Lower leg skin (tissue), 4 donors: ENCODE measurements around the gene SSUH2. TPM values are rescaled to one million over a fixed set of nuclear protein-coding genes. Genes with fewer than 3 reads are reported as not detected.

Experiments used
- DNase-seq, 2 donors: peaks; one replicate each; pipeline ENCODE4 v3.0.0-alpha.2; 2019; ENCODE audit warnings: low spot score in 2 of 2
- H3K4me3 ChIP-seq: fragments of 200-600 bp; sonication (generic); 2 replicates; pipeline ENCODE4 v1.5.1; 2017; ENCODE audit warnings: mild to moderate bottlenecking, low read depth; ENCODE audit not compliant: poor library complexity, severe bottlenecking
- CTCF ChIP-seq, 3 donors: fragments of 450-650 bp; IDR thresholded peaks; one replicate each; pipeline ENCODE4 v1.5.1; 2016; ENCODE audit warnings: antibody characterized with exemption in 3 of 3, mild to moderate bottlenecking in 3 of 3, moderate library complexity in 2 of 3
- POLR2A ChIP-seq, 2 donors: fragments of 450-650 bp; IDR thresholded peaks; one replicate each; pipeline ENCODE4 v1.6.1; 2016 to 2017; ENCODE audit warnings: antibody characterized with exemption in 2 of 2, mild to moderate bottlenecking in 1 of 2, moderate library complexity in 1 of 2
- WGBS, 2 donors: methylation state at CpG; one replicate each; pipeline ENCODE4 v1.1.5; 2018; 5-methylcytosine and 5-hydroxymethylcytosine counted together
- intact Hi-C: fragments of 100-400 bp; cut with DNase I; formaldehyde crosslinking; loops from one replicate; pipeline ENCODE4 v1.15.0; 2023; ENCODE audit warnings: low total_unique reads
- total RNA-seq, 4 donors: library from RNA; depleted of rRNA; stranded (reverse); fragments of >200 nt; gene quantifications; one replicate each; pipeline ENCODE4 v1.1.0, GENCODE V29; 2016

The SSUH2 gene
- total RNA-seq, 4 donors from 2014 or later = 0.52 to 0.76 TPM; not detected in 2

GRCh38 chr3:8663177-8664061 is 18.8 kb upstream of the SSUH2 start:
- 57% methylated on average over 12 of the region's 12 CpGs for WGBS, 2 donors
- TF ChIP-seq CTCF (IDR thresholded peaks at IDR 0.05) = no peak
- TF ChIP-seq POLR2A (IDR thresholded peaks at IDR 0.05) = no peak
- intact Hi-C loops = no loop called here
- no peak overlapping the region for H3K4me3 ChIP-seq
- DNase-seq = peak; percentile 48 to 79

- 54 to 62% methylated on average over 4 of the region's 4 CpGs for WGBS, 2 donors
- no peak overlapping the region for H3K4me3 ChIP-seq
- no peak for DNase-seq
- TF ChIP-seq CTCF (IDR thresholded peaks at IDR 0.05) = no peak
- no peak for TF ChIP-seq POLR2A (IDR thresholded peaks at IDR 0.05)
- intact Hi-C loops = no loop called here
These were observed 18.0 kb upstream of the SSUH2 start for GRCh38 chr3:8662594-8662993.

- 73 to 80% methylated on average over 6 to 7 of the region's 7 CpGs for WGBS, 2 donors
- TF ChIP-seq CTCF (IDR thresholded peaks at IDR 0.05) (no peak), POLR2A (IDR thresholded peaks at IDR 0.05) (no peak)
- intact Hi-C loops = no loop called here
- DNase-seq = no peak
- H3K4me3 ChIP-seq = no peak overlapping the region
These were observed 15.8 kb upstream of the SSUH2 start for GRCh38 chr3:8660175-8661118.

- no peak for DNase-seq
- intact Hi-C loops = no loop called here
- TF ChIP-seq CTCF (IDR thresholded peaks at IDR 0.05) (no peak), POLR2A (IDR thresholded peaks at IDR 0.05) (no peak)
- 94 to 98% methylated on average over 4 of the region's 4 CpGs for WGBS, 2 donors
- no peak overlapping the region for H3K4me3 ChIP-seq
These were observed 14.6 kb upstream of the SSUH2 start for GRCh38 chr3:8659242-8659641.

- peak in 1 of 2 donors; percentile 19 for DNase-seq
- H3K4me3 ChIP-seq = no peak overlapping the region
- TF ChIP-seq POLR2A (IDR thresholded peaks at IDR 0.05) = no peak
- no peak for TF ChIP-seq CTCF (IDR thresholded peaks at IDR 0.05)
- intact Hi-C loops = no loop called here
- WGBS, 2 donors = 33 to 41% methylated on average over 12 of the region's 12 CpGs
These were observed 14.0 kb upstream of the SSUH2 start for GRCh38 chr3:8658306-8659212.
